ENCODE data around the gene TBRG4. TPM values are rescaled to one million over a fixed set of nuclear protein-coding genes. Genes with fewer than 3 reads are reported as not detected.

The TBRG4 gene
- total and polyA plus RNA-seq, 2 donors (not counting 3 experiments of a cell fraction or from before 2014, with no cell fraction given), result 43.7 to 56.7 TPM

DNA sequence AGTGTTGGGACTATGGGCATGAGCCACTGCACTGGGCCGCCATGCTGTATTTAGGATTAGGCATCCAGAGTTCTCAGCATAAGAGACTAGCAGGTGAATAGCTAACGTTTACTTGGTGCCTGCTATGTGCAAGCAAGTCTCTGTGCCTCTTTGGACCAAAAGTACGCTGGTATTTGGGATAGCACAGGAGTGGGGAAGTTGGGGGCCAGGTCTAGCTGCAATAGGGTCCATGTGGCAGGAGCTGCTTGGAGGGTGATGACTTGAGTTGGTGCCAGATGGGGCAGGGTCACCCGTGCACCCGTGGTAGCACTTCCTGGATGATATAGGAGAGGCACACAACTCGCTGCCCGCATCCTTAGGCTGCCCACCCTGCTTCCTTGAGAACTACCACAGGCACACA is 45.1 kb downstream of the TBRG4 start:
- Histone ChIP-seq H3K9ac (replicated peaks; ENCODE audit: extremely low read depth, insufficient read depth, low read length) (no peak overlapping the region), H3K4me1 (ENCODE audit: control insufficient read depth, extremely low read depth, insufficient read depth, low read length) (no peaks in the 10 kb centered on the region), H3K9me3 (replicated peaks; ENCODE audit: control insufficient read depth, insufficient read depth, low read length) (no peaks in the 10 kb centered on the region), H3K27me3 (ENCODE audit: control insufficient read depth in 2 of 2, insufficient read depth in 2 of 2, low read length in 2 of 2) (no peaks in the 10 kb centered on the region), H4K20me1 (replicated peaks; ENCODE audit: control insufficient read depth, extremely low read depth, insufficient read depth, low read length) (peaks cover 2% of the 10 kb centered on the region), H3K79me2 (ENCODE audit: control insufficient read depth, insufficient read depth, low read length) (peaks cover 4% of the 10 kb centered on the region), H2AFZ (ENCODE audit: low read depth, low read length) (no peak overlapping the region), H3K27ac (ENCODE audit: insufficient read depth, low read depth, low read length) (no peak overlapping the region), H3K4me2 (ENCODE audit: insufficient read depth, low read length) (no peak overlapping the region), H3K4me3 (replicated peaks in 1 of 3; ENCODE audit: insufficient read depth in 1 of 3, low read depth in 1 of 3, low read length in 3 of 3) (no peak overlapping the region), H3K36me3 (ENCODE audit: control insufficient read depth in 2 of 2, extremely low read depth in 1 of 2, insufficient read depth in 2 of 2, low read length in 2 of 2) (peaks cover 4 to 19% of the 10 kb centered on the region in 2 experiments), H3K9me1 (replicated peaks; ENCODE audit: control insufficient read depth, extremely low read depth, insufficient read depth, low read length) (no peaks in the 10 kb centered on the region)
- BruUV-seq (replicated peaks), result no TSS peak
- DNase-seq (ENCODE audit: low read depth, low spot score) (no peak), FAIRE-seq (no peak)
- dilution Hi-C loops (cut with MboI; ENCODE audit: extremely low pct_ligation_motif_present, low sequenced_read_pairs), result no loop called here
- ChIA-PET CTCF (no interaction called here), POLR2A (no interaction called here)
- intact Hi-C loops (cut with micrococcal nuclease), result no loop called here
- TF ChIP-seq FOS (IDR thresholded peaks at IDR 0.05; ENCODE audit: borderline replicate concordance, insufficient read depth, low read length) (no peak), MYC (IDR thresholded peaks at IDR 0.05; ENCODE audit: low read depth, low read length) (no peak), JUN (IDR thresholded peaks at IDR 0.05; ENCODE audit: borderline replicate concordance, insufficient read depth, insufficient read length, low read depth) (no peak), EZH2 (IDR thresholded peaks at IDR 0.05; ENCODE audit: borderline replicate concordance, low read depth, low read length, severe bottlenecking) (no peak), POLR2A (IDR thresholded peaks at IDR 0.05; ENCODE audit: low read depth, low read length) (no peak), GATA2 (IDR thresholded peaks at IDR 0.05; ENCODE audit: insufficient read depth, insufficient read length, low read depth, low read length) (no peak), POLR2AphosphoS5 (IDR thresholded peaks at IDR 0.05; ENCODE audit: insufficient read depth, low read depth, low read length) (no peak)
- TF ChIP-seq, protein P1, sequence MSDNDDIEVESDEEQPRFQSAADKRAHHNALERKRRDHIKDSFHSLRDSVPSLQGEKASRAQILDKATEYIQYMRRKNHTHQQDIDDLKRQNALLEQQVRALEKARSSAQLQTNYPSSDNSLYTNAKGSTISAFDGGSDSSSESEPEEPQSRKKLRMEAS (IDR thresholded peaks at IDR 0.05; ENCODE audit: insufficient read depth, insufficient read length), result no peak
- TF ChIP-seq, protein P2, sequence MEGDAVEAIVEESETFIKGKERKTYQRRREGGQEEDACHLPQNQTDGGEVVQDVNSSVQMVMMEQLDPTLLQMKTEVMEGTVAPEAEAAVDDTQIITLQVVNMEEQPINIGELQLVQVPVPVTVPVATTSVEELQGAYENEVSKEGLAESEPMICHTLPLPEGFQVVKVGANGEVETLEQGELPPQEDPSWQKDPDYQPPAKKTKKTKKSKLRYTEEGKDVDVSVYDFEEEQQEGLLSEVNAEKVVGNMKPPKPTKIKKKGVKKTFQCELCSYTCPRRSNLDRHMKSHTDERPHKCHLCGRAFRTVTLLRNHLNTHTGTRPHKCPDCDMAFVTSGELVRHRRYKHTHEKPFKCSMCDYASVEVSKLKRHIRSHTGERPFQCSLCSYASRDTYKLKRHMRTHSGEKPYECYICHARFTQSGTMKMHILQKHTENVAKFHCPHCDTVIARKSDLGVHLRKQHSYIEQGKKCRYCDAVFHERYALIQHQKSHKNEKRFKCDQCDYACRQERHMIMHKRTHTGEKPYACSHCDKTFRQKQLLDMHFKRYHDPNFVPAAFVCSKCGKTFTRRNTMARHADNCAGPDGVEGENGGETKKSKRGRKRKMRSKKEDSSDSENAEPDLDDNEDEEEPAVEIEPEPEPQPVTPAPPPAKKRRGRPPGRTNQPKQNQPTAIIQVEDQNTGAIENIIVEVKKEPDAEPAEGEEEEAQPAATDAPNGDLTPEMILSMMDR (IDR thresholded peaks at IDR 0.05; ENCODE audit: extremely low read depth in 1 of 2, insufficient read depth in 1 of 2, low read depth in 1 of 2, low read length in 2 of 2), result no peak
